Hematopoietic multipotent progenitor cell treated with erythropoietin and hydrocortisone succinate and interleukin-3 and kit ligand, for 17 days (in vitro differentiated cells): ENCODE results near the gene MTF1.
A peak's percentile ranks its signal among the peaks of the same experiment; 100 is the strongest.

Experiments used
- DNase-seq: peaks from one replicate; pipeline ENCODE4 v3.0.0-alpha.2; 2015; ENCODE audit warnings: low spot score

Gene MTF1

GRCh38 chr1:37828410-37829074 lies 30.9 kb downstream of the MTF1 start:
- DNase-seq, result no peak

GRCh38 chr1:37825506-37825905 lies 33.9 kb downstream of the MTF1 start:
- DNase-seq, result no peak

DNA sequence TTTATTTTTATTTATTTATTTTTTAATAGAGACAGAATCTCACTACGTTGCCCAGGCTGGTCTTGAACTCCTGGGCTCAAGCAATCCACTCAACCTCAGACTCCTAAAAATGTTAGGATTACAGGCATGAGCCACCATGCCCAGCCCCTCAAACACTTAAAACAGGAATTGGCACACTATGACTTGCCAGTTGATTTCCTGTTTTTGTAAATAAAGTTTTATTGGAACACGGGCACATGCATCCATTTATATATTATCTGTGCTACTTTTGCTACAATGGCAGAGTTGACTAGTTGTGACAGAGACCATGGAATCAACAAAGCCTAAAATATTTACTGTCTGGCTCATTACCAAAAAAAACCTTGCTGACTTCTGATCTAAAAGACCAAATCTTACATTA lies 35.4 kb downstream of the MTF1 start:
- DNase-seq, result no peak

DNA sequence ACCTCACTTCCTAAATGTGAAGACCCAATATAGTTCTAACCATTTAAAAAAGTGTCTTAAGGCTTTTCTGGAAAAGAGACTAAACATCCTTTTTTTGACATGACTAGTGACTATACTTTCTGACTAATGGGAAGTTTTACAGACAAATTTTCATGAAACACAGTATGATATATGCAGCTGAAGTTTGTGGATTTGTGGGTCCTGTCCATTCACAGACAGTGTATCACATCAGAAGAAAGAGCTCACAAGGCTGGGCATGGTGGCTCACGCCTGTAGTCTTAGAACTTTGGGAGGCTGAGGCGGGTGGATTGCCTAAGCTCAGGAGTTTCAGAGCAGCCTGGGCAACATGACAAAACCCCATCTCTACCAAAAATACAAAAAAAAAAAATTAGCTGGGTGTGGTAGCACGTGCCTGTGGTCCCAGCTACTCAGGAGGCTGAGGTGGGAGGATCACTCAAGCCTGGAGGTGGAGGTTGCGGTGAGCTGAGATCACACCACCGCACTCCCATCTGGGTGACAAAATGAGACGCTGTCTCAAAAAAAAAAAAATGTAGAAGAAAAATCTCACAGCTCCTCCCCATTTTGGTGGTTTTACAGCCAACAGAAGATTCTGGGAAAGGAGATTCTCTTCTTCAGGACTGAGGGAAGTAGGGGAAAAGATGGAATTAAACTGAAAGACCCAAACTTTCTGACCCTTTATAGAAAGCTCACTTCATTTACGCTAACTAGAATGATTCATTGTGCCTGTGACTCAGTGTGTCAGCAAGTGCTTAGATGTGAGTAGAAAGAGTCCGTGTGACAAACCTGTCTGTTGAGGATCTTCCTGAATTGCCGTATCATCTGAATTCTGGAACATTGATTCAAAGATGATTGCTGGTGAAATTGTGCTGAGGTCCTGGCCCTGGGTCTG lies 36.2 kb downstream of the MTF1 start:
- DNase-seq, result no peak

DNA sequence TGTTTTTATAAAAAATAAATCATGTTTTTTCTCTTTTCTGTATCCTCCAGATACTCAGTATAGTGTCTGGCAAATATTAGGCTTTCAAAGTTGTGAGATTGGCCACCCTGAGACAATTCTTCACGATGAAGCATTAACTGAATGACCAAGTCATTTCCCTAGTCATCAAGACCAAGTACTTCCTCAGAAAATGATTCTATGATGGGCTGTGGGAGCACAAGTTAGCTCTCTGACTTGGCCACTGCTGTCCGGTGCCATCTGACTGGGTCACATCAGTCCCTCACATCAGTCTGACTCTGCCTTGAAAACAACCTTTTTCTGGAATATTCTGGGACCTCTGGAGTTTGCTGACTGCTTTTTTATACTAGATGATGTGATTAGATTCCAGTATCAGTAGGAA lies 37.9 kb downstream of the MTF1 start:
- no peak for DNase-seq

DNA sequence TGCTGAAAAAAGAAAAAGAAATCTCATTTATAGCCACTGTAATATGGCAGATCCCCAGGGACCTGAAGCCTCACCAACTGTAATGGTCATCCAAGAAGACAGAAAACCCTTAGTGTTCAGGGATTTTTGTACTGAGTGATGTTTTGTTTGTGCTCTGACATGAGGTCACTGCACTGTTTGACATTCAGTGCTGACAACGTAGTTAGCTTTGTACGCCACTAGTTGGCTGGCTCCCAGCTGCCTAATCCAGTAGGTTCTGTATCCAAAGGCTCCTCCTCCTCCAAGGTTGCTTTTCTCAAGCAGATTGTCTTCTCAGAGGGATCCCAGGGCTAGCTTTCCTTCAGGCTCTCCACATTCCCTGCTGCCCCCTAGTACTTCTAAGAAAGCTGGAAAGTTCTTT lies 41.9 kb downstream of the MTF1 start:
- no peak for DNase-seq

DNA sequence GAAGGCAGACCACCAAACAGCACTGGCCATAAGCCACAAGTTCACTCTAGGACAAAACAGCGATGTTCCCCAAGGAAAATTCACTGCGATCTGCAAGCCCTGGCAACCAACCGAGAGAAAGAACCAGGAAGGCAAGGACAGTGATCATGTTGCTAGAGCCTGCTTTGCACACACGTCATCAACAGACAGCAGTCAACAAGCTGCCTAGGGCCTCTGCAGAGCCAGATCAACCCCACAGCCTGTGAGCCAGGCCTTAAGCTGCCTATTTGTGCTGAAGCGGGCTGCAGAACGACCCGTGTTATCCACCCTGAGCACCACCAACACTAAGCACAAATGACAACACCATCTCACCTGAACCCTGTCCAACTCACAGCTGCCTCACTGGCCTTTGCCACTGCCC lies 45.1 kb downstream of the MTF1 start:
- DNase-seq, result no peak

GRCh38 chr1:37813529-37814145 lies 45.8 kb downstream of the MTF1 start:
- no peak for DNase-seq

DNA sequence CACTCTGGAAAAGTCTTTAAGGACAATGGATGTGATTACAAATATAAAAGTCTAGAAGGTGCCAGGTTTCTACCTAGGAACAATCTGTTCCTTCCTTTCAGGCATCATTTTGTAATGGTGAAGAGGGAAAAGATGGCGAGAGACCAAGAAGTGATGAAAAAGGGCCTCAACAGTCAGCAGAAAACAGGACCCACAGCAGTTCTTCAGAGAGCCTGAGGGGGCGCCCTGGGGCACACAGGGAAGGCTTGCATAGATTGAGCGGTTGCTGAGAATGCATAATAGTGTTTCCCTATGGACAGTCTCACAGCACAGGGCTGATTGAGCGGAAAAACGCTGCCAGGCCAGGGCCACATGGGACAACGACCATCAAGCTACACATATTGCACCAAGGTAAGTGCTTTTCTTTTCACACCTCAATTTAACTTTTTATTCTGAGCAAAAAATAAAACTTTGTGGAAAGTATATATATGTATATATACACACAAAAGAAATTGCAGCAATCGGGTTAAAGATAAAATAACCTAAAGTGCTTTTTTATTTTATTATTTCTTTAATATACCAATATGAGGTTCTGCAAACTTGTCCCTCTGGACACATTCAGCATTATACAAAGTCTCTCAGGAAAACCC lies 48.3 kb downstream of the MTF1 start:
- peak; percentile 84 for DNase-seq

DNA sequence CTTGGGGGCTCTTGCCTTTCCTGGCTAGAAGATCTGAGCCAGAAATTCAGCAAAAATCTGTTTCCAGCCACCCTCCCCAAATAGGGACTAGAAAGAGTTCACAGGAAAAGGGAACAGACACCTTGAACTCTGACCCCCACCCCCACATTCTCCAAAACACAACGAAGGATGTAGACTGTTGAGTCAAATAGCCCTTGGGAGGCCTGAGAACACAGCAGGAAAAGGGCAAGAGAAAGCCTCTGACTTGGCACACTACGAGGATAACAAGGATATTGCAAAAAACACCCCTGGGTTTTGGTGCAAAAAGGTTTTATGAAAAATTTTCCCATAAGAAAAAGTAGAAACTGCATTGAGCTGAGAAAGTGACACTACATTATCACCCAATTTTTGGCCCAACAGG lies 49.5 kb downstream of the MTF1 start:
- DNase-seq, result no peak

DNA sequence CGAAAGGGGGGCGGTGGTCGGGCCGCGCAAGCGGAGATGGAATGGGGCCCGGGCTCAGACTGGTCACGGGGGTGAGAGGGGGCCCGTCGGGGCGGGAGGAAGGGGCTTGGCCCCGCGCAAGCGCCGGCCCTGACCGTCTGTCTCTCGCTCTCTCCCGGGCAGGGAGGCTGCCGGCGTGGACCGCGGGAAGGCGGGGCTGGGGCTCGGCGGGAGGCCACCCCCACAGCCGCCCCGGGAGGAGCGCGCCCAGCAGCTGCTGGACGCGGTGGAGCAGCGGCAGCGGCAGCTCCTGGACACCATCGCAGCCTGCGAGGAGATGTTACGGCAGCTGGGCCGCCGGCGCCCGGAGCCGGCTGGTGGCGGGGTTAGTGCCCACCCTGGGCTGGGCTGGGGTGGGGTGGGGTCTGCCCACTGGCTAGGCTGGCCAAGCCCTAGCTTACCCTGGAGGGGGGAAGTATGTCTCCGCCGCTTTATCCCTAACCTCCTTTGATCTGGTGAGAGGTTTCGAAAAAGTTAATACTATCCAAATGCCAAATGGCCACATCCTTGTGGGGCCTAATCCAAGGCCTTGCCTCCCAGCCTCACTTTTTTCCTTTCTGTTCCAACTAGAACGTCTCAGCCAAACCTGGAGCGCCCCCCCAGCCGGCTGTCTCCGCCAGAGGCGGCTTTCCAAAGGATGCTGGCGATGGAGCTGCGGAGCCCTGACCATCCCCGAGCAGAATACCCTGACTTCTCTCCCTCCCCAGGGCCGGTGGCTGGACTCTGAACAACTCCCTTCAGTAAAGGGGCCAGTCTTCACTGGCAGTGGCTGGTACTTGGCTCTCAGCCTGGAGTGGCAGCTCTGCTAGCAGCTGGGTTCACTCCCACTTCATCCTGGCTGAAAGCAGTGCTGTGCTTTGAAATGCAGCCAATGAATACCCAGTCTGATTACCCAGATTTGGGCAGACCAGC lies 50.7 kb downstream of the MTF1 start:
- peak; percentile 36 for DNase-seq

- peak; percentile 91 for DNase-seq
Observed at GRCh38 chr1:37807555-37808368, 51.6 kb downstream of the MTF1 start, which contains the start of the genes C1orf122 and YRDC. TSS of gene C1orf122 (plus strand) at chr1:37807790. CDS start at chr1:37808405, 615 bp downstream. TSS of gene YRDC (minus strand) at chr1:37808208. CDS start at chr1:37808180, 28 bp downstream.

- peak; percentile 72 for DNase-seq
Observed at GRCh38 chr1:37807220-37807554, 52.2 kb downstream of the MTF1 start.

GRCh38 chr1:37802439-37802838 lies 57.0 kb downstream of the MTF1 start:
- no peak for DNase-seq

- no peak for DNase-seq
Observed at GRCh38 chr1:37797750-37798345, 61.5 kb downstream of the MTF1 start.

DNA sequence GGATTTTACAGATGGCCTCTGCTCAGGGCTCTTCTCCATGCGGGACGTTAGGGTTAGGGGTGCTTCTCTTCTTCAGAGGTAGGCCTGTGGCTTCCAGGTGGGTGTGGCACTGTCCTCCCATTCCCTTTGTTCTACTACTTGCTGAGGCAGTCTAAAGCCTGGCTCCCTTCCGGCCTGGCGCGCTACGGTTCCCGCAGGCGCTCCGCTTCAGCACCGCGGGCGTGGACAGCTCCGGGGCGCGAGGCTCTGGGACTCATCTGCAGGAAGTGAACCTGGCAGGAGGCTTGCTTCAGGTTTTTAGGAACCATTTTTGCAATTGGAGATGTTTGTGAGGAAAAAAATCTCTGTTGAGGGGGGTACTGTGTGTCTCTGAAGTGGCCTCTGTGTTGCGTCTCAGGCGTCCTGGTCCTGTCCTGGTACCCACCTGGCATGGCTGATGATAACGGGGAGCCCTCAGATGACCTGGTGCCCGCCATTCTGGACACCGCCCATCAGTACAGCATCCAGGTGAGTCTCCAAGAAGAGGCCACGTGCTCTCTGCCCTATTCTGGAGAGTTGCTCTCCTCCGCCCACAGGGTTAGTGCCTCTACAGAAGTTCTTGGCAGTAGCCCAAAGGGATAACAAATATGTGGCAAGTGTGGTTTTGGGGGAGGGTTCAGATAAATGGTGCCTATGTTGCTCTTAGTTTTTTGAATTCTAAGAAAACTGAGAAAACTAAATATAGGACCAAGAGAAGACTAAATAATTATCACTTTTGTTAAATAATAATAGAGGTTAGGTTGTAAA lies 63.9 kb downstream of the MTF1 start:
- no peak for DNase-seq

DNA sequence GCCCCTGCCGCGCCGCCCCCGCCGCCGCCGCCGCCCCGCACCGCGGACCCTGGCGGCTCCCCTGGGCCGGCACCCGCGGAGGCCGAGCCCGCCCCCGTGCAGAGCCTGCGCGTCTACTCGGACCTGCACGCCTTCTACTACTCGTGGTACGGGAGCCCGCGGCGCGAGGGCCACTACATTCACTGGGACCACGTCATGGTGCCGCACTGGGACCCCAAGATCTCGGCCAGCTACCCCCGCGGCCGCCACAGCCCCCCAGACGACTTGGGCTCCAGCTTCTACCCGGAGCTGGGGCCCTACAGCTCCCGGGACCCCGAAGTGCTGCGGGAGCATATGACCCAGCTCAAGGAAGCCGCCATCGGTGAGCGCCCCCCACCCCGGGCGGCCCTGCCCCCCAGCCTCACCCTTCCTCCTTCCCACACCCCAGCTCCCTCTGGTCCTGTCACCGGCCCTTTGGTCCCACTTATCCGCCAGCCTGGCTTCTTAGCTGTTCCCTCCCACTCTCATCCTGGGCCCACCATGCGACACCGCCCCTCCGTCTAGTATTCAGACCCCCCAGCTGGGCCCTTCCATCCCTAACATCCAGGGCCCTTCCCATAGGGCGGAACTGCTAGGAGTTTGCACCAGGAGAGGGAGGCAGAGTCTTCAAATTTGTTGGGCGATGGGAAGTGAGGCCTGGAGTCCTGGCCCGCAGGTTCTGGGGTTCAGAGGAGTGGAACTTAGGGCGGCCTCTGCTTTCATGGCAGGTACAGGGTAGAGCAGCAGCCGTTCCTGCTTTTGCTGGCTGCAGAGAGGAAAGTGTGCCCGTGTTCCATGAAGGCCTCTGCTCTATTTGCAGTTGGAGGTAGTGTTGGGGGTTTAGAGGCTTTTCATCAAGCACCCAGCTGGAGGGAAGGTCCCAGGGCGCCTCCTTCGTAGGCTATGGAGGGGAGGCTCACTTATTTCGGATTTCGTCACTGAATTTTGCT lies 64.7 kb downstream of the MTF1 start:
- DNase-seq, result no peak

- no peak for DNase-seq
Observed at GRCh38 chr1:37793773-37794371, 65.5 kb downstream of the MTF1 start, which contains the start of gene MANEAL. TSS of gene MANEAL (plus strand) at chr1:37793847. CDS start at chr1:37794183, 336 bp downstream.
